ENCODE data around the gene WIZ. TPM values are rescaled to one million over a fixed set of nuclear protein-coding genes. Genes with fewer than 3 reads are reported as not detected.

The WIZ gene
- total RNA-seq, 1 experiment from 2014 or later, result 72.3 TPM

GRCh38 chr19:15400521-15401396, 49.0 kb downstream of the WIZ start:
- intact Hi-C loops (cut with micrococcal nuclease; ENCODE audit: unreplicated experiment), result no loop called here
- Histone ChIP-seq H3K9me3 (ENCODE audit: low read depth, low read length, poor library complexity, severe bottlenecking) (no peaks in the 10 kb centered on the region), H3K27ac (ENCODE audit: low read depth, low read length, poor library complexity, severe bottlenecking) (no peak overlapping the region), H3K4me3 (ENCODE audit: low read depth, low read length, poor library complexity, severe bottlenecking) (no peak overlapping the region), H3K27me3 (replicated peaks; ENCODE audit: insufficient read depth, low read depth, low read length, poor library complexity) (no peaks in the 10 kb centered on the region), H3K36me3 (ENCODE audit: insufficient read depth, low read length, poor library complexity, severe bottlenecking) (peaks cover 70% of the 10 kb centered on the region), H3K4me1 (ENCODE audit: insufficient read depth, low read length, poor library complexity, severe bottlenecking) (peaks cover 4% of the 10 kb centered on the region)
- TSS peak; percentile 15 for BruUV-seq (replicated peaks)
- no peak for TF ChIP-seq EZH2 (IDR thresholded peaks at IDR 0.05; ENCODE audit: borderline replicate concordance, low read depth, low read length, poor library complexity, severe bottlenecking)
- no peak for TF ChIP-seq CTCF (conservative IDR thresholded peaks at IDR 0.05; ENCODE audit: low read depth, low read length)
- no peak for DNase-seq (ENCODE audit: low spot score)
- ChIA-PET CTCF (no interaction called here), POLR2A (ENCODE audit: low non-redundant PET) (no interaction called here)

GRCh38 chr19:15399635-15400034, 50.1 kb downstream of the WIZ start:
- H3K36me3 ChIP-seq (ENCODE audit: insufficient read depth, low read length, poor library complexity, severe bottlenecking), result peaks cover 73% of the 10 kb centered on the region
- no peaks in the 10 kb centered on the region for H3K27me3 ChIP-seq (replicated peaks; ENCODE audit: insufficient read depth, low read depth, low read length, poor library complexity)
- POLR2A ChIA-PET (ENCODE audit: low non-redundant PET), result no interaction called here
- CTCF ChIA-PET, result no interaction called here
- intact Hi-C loops (cut with micrococcal nuclease; ENCODE audit: unreplicated experiment), result no loop called here
- no peak for TF ChIP-seq CTCF (conservative IDR thresholded peaks at IDR 0.05; ENCODE audit: low read depth, low read length)
- TF ChIP-seq EZH2 (IDR thresholded peaks at IDR 0.05; ENCODE audit: borderline replicate concordance, low read depth, low read length, poor library complexity, severe bottlenecking), result no peak
- DNase-seq (ENCODE audit: low spot score), result no peak
- H3K9me3 ChIP-seq (ENCODE audit: low read depth, low read length, poor library complexity, severe bottlenecking), result no peaks in the 10 kb centered on the region
- peaks cover 2% of the 10 kb centered on the region for H3K4me1 ChIP-seq (ENCODE audit: insufficient read depth, low read length, poor library complexity, severe bottlenecking)
- H3K4me3 ChIP-seq (ENCODE audit: low read depth, low read length, poor library complexity, severe bottlenecking), result no peak overlapping the region
- H3K27ac ChIP-seq (ENCODE audit: low read depth, low read length, poor library complexity, severe bottlenecking), result no peak overlapping the region
- BruUV-seq (replicated peaks), result no TSS peak

GRCh38 chr19:15399234-15399515, 50.6 kb downstream of the WIZ start:
- TF ChIP-seq EZH2 (IDR thresholded peaks at IDR 0.05; ENCODE audit: borderline replicate concordance, low read depth, low read length, poor library complexity, severe bottlenecking), result no peak
- no peak for TF ChIP-seq CTCF (conservative IDR thresholded peaks at IDR 0.05; ENCODE audit: low read depth, low read length)
- H3K36me3 ChIP-seq (ENCODE audit: insufficient read depth, low read length, poor library complexity, severe bottlenecking), result peaks cover 78% of the 10 kb centered on the region
- intact Hi-C loops (cut with micrococcal nuclease; ENCODE audit: unreplicated experiment), result no loop called here
- no peak overlapping the region for H3K27ac ChIP-seq (ENCODE audit: low read depth, low read length, poor library complexity, severe bottlenecking)
- H3K4me3 ChIP-seq (ENCODE audit: low read depth, low read length, poor library complexity, severe bottlenecking), result no peak overlapping the region
- no TSS peak for BruUV-seq (replicated peaks)
- no peak for DNase-seq (ENCODE audit: low spot score)
- no peaks in the 10 kb centered on the region for H3K9me3 ChIP-seq (ENCODE audit: low read depth, low read length, poor library complexity, severe bottlenecking)
- POLR2A ChIA-PET (ENCODE audit: low non-redundant PET), result no interaction called here
- H3K27me3 ChIP-seq (replicated peaks; ENCODE audit: insufficient read depth, low read depth, low read length, poor library complexity), result no peaks in the 10 kb centered on the region
- CTCF ChIA-PET, result no interaction called here
- H3K4me1 ChIP-seq (ENCODE audit: insufficient read depth, low read length, poor library complexity, severe bottlenecking), result no peaks in the 10 kb centered on the region
